ENCODE measurements around the gene MRPL40.

The MRPL40 gene

GRCh38 chr22:19407649-19408606 is 24.4 kb upstream of the MRPL40 start:
- DNase-seq, result no peak
- peaks cover 3% of the 10 kb centered on the region for H3K4me1 Mint-ChIP-seq
- H3K36me3 Mint-ChIP-seq (ENCODE audit: low read depth), result peaks cover 58% of the 10 kb centered on the region
- H3K9me3 Mint-ChIP-seq, result no peaks in the 10 kb centered on the region
- H3K27ac Mint-ChIP-seq, result peak overlapping the region; percentile 79
- TF ChIP-seq CTCF (IDR thresholded peaks at IDR 0.05), result no peak
- no peak overlapping the region for H3K4me3 Mint-ChIP-seq
- no peaks in the 10 kb centered on the region for H3K27me3 Mint-ChIP-seq (ENCODE audit: low read depth, poor library complexity)

GRCh38 chr22:19410941-19411689 is 21.2 kb upstream of the MRPL40 start:
- no peak for DNase-seq
- Mint-ChIP-seq H3K4me1 (peaks cover 5% of the 10 kb centered on the region), H3K27me3 (ENCODE audit: low read depth, poor library complexity) (no peaks in the 10 kb centered on the region), H3K36me3 (ENCODE audit: low read depth) (peaks cover 44% of the 10 kb centered on the region), H3K4me3 (no peak overlapping the region), H3K27ac (no peak overlapping the region), H3K9me3 (peaks cover 5% of the 10 kb centered on the region)
- no peak for TF ChIP-seq CTCF (IDR thresholded peaks at IDR 0.05)

- no peak overlapping the region for H3K4me3 Mint-ChIP-seq
- H3K9me3 Mint-ChIP-seq, result peaks cover 7% of the 10 kb centered on the region
- H3K27ac Mint-ChIP-seq, result no peak overlapping the region
- H3K36me3 Mint-ChIP-seq (ENCODE audit: low read depth), result peaks cover 46% of the 10 kb centered on the region
- H3K4me1 Mint-ChIP-seq, result peaks cover 5% of the 10 kb centered on the region
- DNase-seq, result no peak
- no peak for TF ChIP-seq CTCF (IDR thresholded peaks at IDR 0.05)
- H3K27me3 Mint-ChIP-seq (ENCODE audit: low read depth, poor library complexity), result no peaks in the 10 kb centered on the region
Observed at GRCh38 chr22:19411690-19412045, 20.7 kb upstream of the MRPL40 start.

GRCh38 chr22:19412478-19412877 is 19.9 kb upstream of the MRPL40 start:
- H3K4me1 Mint-ChIP-seq, result peaks cover 5% of the 10 kb centered on the region
- peaks cover 4% of the 10 kb centered on the region for H3K27me3 Mint-ChIP-seq (ENCODE audit: low read depth, poor library complexity)
- peaks cover 47% of the 10 kb centered on the region for H3K36me3 Mint-ChIP-seq (ENCODE audit: low read depth)
- peaks cover 13% of the 10 kb centered on the region for H3K9me3 Mint-ChIP-seq
- no peak overlapping the region for H3K4me3 Mint-ChIP-seq
- DNase-seq, result no peak
- no peak overlapping the region for H3K27ac Mint-ChIP-seq
- no peak for TF ChIP-seq CTCF (IDR thresholded peaks at IDR 0.05)

GRCh38 chr22:19412923-19413322 is 19.4 kb upstream of the MRPL40 start:
- Mint-ChIP-seq H3K27ac (peak overlapping the region; percentile 9), H3K4me1 (peaks cover 5% of the 10 kb centered on the region), H3K27me3 (ENCODE audit: low read depth, poor library complexity) (peaks cover 4% of the 10 kb centered on the region), H3K9me3 (peaks cover 17% of the 10 kb centered on the region), H3K4me3 (no peak overlapping the region), H3K36me3 (ENCODE audit: low read depth) (peaks cover 47% of the 10 kb centered on the region)
- no peak for DNase-seq
- TF ChIP-seq CTCF (IDR thresholded peaks at IDR 0.05), result no peak

All from nephron progenitor cell (in vitro differentiated cells).